ENCODE results near the gene LYST. TPM values are rescaled to one million over a fixed set of nuclear protein-coding genes. Genes with fewer than 3 reads are reported as not detected.

LYST gene
- total and polyA plus RNA-seq, 2 donors (not counting 3 experiments of a cell fraction or from before 2014, with no cell fraction given): 3.1 to 9.6 TPM

DNA sequence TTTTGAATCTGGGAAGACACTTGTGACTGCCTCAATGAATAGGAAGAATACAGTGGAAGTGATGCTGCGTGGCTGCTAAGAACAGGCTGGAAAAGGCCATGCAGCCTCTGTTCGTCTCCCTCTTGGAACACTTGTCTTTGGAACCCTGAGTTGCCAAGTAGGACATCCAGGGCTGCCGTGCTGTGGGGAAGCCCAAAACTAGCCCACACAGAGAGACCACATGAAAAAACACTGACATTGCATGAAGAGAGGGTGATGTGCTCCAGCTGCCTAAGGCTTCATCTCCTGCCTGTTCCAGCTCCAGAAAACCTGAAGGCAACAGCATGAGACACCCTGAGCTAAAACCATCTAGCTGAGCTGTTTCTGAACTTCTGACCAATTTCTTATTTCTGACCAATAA, 156.0 kb downstream of the LYST start:
- Histone ChIP-seq H4K20me1 (replicated peaks; ENCODE audit: control insufficient read depth, extremely low read depth, insufficient read depth, low read length) (no peaks in the 10 kb centered on the region), H3K9me1 (replicated peaks; ENCODE audit: control insufficient read depth, extremely low read depth, insufficient read depth, low read length) (peaks cover 3% of the 10 kb centered on the region), H3K4me2 (ENCODE audit: insufficient read depth, low read length) (no peak overlapping the region), H3K4me3 (replicated peaks in 1 of 3; ENCODE audit: insufficient read depth in 1 of 3, low read depth in 1 of 3, low read length in 3 of 3) (no peak overlapping the region), H3K27me3 (ENCODE audit: control insufficient read depth in 2 of 2, insufficient read depth in 2 of 2, low read length in 2 of 2) (no peaks in the 10 kb centered on the region), H3K27ac (ENCODE audit: insufficient read depth, low read depth, low read length) (no peak overlapping the region), H2AFZ (ENCODE audit: low read depth, low read length) (no peak overlapping the region), H3K9ac (replicated peaks; ENCODE audit: extremely low read depth, insufficient read depth, low read length) (no peak overlapping the region), H3K4me1 (ENCODE audit: control insufficient read depth, extremely low read depth, insufficient read depth, low read length) (no peaks in the 10 kb centered on the region), H3K79me2 (ENCODE audit: control insufficient read depth, insufficient read depth, low read length) (no peaks in the 10 kb centered on the region), H3K9me3 (replicated peaks; ENCODE audit: control insufficient read depth, insufficient read depth, low read length) (no peaks in the 10 kb centered on the region), H3K36me3 (ENCODE audit: control insufficient read depth in 2 of 2, extremely low read depth in 1 of 2, insufficient read depth in 2 of 2, low read length in 2 of 2) (no peaks in the 10 kb centered on the region)
- no peak for DNase-seq (ENCODE audit: low read depth, low spot score)
- POLR2A ChIA-PET: no interaction called here
- FAIRE-seq: no peak
- intact Hi-C loops (cut with micrococcal nuclease) (loop anchor here (2.0 kb wide), 1 partner anchor 14 kb away; no protein-coding TSS in a partner anchor), dilution Hi-C loops (cut with MboI; ENCODE audit: extremely low pct_ligation_motif_present, low sequenced_read_pairs) (no loop called here)
- CTCF ChIA-PET: interaction anchor here (1.0 to 1.8 kb wide), 3 partner anchors 16 to 110 kb away, joined by 4 to 7 read pairs (median 6); no protein-coding TSS in a partner anchor
- BruUV-seq (replicated peaks): no TSS peak
- TF ChIP-seq POLR2A (IDR thresholded peaks at IDR 0.05; ENCODE audit: low read depth, low read length) (no peak), MYC (IDR thresholded peaks at IDR 0.05; ENCODE audit: low read depth, low read length) (no peak), GATA2 (IDR thresholded peaks at IDR 0.05; ENCODE audit: insufficient read depth, insufficient read length, low read depth, low read length) (no peak)

DNA sequence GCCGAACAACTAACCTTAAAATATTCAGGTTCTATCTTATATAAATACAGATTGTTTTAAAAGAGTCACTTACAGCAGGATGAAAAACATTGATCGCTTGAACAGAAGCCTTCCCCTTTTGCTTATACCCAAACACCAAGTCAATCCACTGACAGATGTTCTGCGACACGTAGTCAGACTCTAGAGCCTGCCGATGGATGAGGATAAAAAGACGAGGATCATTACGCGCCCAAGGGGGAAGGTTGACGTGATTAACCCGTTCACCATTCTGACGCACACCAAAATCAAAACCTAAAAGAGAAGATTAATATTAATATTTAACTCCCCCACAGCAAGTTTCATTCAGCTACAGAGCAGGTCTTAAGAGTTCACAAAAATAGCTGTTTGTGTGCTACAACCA, 157.7 kb downstream of the LYST start:
- H3K36me3 ChIP-seq (ENCODE audit: control insufficient read depth in 2 of 2, extremely low read depth in 1 of 2, insufficient read depth in 2 of 2, low read length in 2 of 2): no peaks in the 10 kb centered on the region
- dilution Hi-C loops (cut with MboI; ENCODE audit: extremely low pct_ligation_motif_present, low sequenced_read_pairs) (no loop called here), intact Hi-C loops (cut with micrococcal nuclease) (no loop called here)
- H2AFZ ChIP-seq (ENCODE audit: low read depth, low read length): no peak overlapping the region
- H3K79me2 ChIP-seq (ENCODE audit: control insufficient read depth, insufficient read depth, low read length): no peaks in the 10 kb centered on the region
- H3K27me3 ChIP-seq (ENCODE audit: control insufficient read depth in 2 of 2, insufficient read depth in 2 of 2, low read length in 2 of 2): no peaks in the 10 kb centered on the region
- BruUV-seq (replicated peaks): no TSS peak
- no peak overlapping the region for H3K9ac ChIP-seq (replicated peaks; ENCODE audit: extremely low read depth, insufficient read depth, low read length)
- CTCF ChIA-PET: no interaction called here
- no peaks in the 10 kb centered on the region for H4K20me1 ChIP-seq (replicated peaks; ENCODE audit: control insufficient read depth, extremely low read depth, insufficient read depth, low read length)
- no peaks in the 10 kb centered on the region for H3K9me3 ChIP-seq (replicated peaks; ENCODE audit: control insufficient read depth, insufficient read depth, low read length)
- H3K9me1 ChIP-seq (replicated peaks; ENCODE audit: control insufficient read depth, extremely low read depth, insufficient read depth, low read length): peaks cover 3% of the 10 kb centered on the region
- H3K27ac ChIP-seq (ENCODE audit: insufficient read depth, low read depth, low read length): no peak overlapping the region
- DNase-seq (ENCODE audit: low read depth, low spot score): no peak
- TF ChIP-seq FOS (IDR thresholded peaks at IDR 0.05; ENCODE audit: borderline replicate concordance, insufficient read depth, low read length): no peak
- TF ChIP-seq POLR2A (IDR thresholded peaks at IDR 0.05; ENCODE audit: low read depth, low read length): no peak
- TF ChIP-seq GATA2 (IDR thresholded peaks at IDR 0.05; ENCODE audit: insufficient read depth, insufficient read length, low read depth, low read length): no peak
- no peak for TF ChIP-seq POLR2AphosphoS5 (IDR thresholded peaks at IDR 0.05; ENCODE audit: insufficient read depth, low read depth, low read length)
- TF ChIP-seq, protein P1, sequence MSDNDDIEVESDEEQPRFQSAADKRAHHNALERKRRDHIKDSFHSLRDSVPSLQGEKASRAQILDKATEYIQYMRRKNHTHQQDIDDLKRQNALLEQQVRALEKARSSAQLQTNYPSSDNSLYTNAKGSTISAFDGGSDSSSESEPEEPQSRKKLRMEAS (IDR thresholded peaks at IDR 0.05; ENCODE audit: insufficient read depth, insufficient read length): no peak
- no peak for TF ChIP-seq EZH2 (IDR thresholded peaks at IDR 0.05; ENCODE audit: borderline replicate concordance, low read depth, low read length, severe bottlenecking)
- no peak for TF ChIP-seq JUN (IDR thresholded peaks at IDR 0.05; ENCODE audit: borderline replicate concordance, insufficient read depth, insufficient read length, low read depth)
- TF ChIP-seq, protein P2, sequence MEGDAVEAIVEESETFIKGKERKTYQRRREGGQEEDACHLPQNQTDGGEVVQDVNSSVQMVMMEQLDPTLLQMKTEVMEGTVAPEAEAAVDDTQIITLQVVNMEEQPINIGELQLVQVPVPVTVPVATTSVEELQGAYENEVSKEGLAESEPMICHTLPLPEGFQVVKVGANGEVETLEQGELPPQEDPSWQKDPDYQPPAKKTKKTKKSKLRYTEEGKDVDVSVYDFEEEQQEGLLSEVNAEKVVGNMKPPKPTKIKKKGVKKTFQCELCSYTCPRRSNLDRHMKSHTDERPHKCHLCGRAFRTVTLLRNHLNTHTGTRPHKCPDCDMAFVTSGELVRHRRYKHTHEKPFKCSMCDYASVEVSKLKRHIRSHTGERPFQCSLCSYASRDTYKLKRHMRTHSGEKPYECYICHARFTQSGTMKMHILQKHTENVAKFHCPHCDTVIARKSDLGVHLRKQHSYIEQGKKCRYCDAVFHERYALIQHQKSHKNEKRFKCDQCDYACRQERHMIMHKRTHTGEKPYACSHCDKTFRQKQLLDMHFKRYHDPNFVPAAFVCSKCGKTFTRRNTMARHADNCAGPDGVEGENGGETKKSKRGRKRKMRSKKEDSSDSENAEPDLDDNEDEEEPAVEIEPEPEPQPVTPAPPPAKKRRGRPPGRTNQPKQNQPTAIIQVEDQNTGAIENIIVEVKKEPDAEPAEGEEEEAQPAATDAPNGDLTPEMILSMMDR (IDR thresholded peaks at IDR 0.05; ENCODE audit: extremely low read depth in 1 of 2, insufficient read depth in 1 of 2, low read depth in 1 of 2, low read length in 2 of 2): no peak
- TF ChIP-seq MYC (IDR thresholded peaks at IDR 0.05; ENCODE audit: low read depth, low read length): no peak
- H3K4me2 ChIP-seq (ENCODE audit: insufficient read depth, low read length): no peak overlapping the region
- POLR2A ChIA-PET: no interaction called here
- no peaks in the 10 kb centered on the region for H3K4me1 ChIP-seq (ENCODE audit: control insufficient read depth, extremely low read depth, insufficient read depth, low read length)
- FAIRE-seq: no peak
- no peak overlapping the region for H3K4me3 ChIP-seq (replicated peaks in 1 of 3; ENCODE audit: insufficient read depth in 1 of 3, low read depth in 1 of 3, low read length in 3 of 3)
